Measurements from ENCODE around the gene ZNF568.

DNA sequence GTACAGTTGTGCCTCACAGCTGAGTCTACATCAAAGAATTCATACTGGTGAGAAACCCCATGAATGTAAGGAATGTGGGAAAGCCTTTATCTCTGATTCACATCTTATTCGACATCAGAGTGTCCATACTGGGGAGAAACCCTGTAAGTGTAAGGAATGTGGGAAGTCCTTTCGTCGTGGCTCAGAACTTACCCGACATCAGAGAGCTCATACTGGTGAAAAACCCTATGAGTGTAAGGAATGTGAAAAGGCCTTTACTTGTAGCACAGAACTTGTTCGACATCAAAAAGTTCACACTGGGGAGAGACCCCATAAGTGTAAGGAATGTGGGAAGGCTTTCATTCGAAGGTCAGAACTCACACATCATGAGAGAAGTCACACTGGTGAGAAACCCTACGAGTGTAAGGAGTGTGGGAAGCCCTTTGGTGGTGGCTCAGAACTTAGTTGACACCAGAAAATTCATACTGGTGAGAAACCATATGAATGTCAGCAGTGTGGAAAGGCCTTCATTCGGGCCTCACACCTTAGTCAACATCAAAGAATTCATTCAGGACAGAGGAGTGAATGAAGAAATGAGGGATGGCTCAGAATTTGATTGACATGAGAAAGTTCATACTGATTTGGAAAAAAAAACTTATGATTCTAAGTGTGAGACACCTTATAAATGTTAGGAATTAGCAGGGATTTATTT, 81.2 kb downstream of the ZNF568 start:
- TF ChIP-seq BCL11A (tag by site-specific recombination; IDR thresholded peaks at IDR 0.05; ENCODE audit: low read depth) (no peak), ZFP69B (tag by site-specific recombination; IDR thresholded peaks at IDR 0.05) (no peak), ZNF274 (IDR thresholded peaks at IDR 0.05; ENCODE audit: low read length) (no peak), ZNF274 (tag by site-specific recombination; IDR thresholded peaks at IDR 0.05; ENCODE audit: borderline replicate concordance) (peak; percentile 86; the same call in 1 of the 2 replicates), ZFP41 (tag by site-specific recombination; IDR thresholded peaks at IDR 0.05; ENCODE audit: borderline replicate concordance) (no peak), ZNF302 (tag by site-specific recombination; IDR thresholded peaks at IDR 0.05; ENCODE audit: low read depth) (no peak)
- TF ChIP-seq, protein P1, sequence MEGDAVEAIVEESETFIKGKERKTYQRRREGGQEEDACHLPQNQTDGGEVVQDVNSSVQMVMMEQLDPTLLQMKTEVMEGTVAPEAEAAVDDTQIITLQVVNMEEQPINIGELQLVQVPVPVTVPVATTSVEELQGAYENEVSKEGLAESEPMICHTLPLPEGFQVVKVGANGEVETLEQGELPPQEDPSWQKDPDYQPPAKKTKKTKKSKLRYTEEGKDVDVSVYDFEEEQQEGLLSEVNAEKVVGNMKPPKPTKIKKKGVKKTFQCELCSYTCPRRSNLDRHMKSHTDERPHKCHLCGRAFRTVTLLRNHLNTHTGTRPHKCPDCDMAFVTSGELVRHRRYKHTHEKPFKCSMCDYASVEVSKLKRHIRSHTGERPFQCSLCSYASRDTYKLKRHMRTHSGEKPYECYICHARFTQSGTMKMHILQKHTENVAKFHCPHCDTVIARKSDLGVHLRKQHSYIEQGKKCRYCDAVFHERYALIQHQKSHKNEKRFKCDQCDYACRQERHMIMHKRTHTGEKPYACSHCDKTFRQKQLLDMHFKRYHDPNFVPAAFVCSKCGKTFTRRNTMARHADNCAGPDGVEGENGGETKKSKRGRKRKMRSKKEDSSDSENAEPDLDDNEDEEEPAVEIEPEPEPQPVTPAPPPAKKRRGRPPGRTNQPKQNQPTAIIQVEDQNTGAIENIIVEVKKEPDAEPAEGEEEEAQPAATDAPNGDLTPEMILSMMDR (tag by site-specific recombination; IDR thresholded peaks at IDR 0.05), result no peak
- TF ChIP-seq, protein P2, sequence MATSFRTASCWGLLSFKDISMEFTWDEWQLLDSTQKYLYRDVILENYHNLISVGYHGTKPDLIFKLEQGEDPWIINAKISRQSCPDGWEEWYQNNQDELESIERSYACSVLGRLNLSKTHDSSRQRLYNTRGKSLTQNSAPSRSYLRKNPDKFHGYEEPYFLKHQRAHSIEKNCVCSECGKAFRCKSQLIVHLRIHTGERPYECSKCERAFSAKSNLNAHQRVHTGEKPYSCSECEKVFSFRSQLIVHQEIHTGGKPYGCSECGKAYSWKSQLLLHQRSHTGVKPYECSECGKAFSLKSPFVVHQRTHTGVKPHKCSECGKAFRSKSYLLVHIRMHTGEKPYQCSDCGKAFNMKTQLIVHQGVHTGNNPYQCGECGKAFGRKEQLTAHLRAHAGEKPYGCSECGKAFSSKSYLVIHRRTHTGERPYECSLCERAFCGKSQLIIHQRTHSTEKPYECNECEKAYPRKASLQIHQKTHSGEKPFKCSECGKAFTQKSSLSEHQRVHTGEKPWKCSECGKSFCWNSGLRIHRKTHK (tag by site-specific recombination; IDR thresholded peaks at IDR 0.05), result no peak

All from HEK293 (cell line).